ENCODE data around the gene COL26A1.

DNA sequence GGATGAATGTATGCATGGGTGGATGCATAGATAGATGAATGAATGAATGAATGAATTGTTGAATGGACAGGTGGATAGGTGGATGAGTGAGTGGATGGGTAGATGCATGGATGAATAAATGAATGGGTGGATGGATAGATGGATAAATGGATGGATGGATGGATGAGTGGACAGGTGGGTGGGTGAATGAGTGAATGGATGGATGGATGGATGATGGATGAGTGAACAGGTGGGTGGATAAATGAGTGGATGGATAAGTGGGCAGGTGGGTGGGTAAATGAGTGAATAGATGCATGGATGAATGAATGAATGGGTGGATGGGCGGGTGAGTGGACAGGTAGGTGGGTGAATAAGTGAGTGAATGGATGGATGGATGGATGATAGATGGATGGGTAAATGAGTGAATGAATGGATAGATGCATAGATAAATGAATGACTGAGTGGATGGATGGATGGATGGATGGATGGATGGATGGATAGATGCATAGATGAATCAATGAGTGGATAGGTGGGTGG, 193.8 kb downstream of the COL26A1 start:
- TF ChIP-seq, protein P1, sequence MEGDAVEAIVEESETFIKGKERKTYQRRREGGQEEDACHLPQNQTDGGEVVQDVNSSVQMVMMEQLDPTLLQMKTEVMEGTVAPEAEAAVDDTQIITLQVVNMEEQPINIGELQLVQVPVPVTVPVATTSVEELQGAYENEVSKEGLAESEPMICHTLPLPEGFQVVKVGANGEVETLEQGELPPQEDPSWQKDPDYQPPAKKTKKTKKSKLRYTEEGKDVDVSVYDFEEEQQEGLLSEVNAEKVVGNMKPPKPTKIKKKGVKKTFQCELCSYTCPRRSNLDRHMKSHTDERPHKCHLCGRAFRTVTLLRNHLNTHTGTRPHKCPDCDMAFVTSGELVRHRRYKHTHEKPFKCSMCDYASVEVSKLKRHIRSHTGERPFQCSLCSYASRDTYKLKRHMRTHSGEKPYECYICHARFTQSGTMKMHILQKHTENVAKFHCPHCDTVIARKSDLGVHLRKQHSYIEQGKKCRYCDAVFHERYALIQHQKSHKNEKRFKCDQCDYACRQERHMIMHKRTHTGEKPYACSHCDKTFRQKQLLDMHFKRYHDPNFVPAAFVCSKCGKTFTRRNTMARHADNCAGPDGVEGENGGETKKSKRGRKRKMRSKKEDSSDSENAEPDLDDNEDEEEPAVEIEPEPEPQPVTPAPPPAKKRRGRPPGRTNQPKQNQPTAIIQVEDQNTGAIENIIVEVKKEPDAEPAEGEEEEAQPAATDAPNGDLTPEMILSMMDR (conservative IDR thresholded peaks at IDR 0.05; ENCODE audit: low read length) = no peak
- no peak for TF ChIP-seq EZH2phosphoT487 (IDR thresholded peaks at IDR 0.05; ENCODE audit: borderline replicate concordance, low read depth, low read length)

Measured in OCI-LY7 (cell line).